H1 (cell line): ENCODE results near the gene TMEM245. TPM values are rescaled to one million over a fixed set of nuclear protein-coding genes. Genes with fewer than 3 reads are reported as not detected.

Source experiments
- HDAC6 ChIP-seq: IDR thresholded peaks from one replicate; pipeline ENCODE4 v1.7.1; 2012; ENCODE audit warnings: low read depth, mild to moderate bottlenecking, inconsistent platforms, low read length, moderate library complexity
- KDM4A ChIP-seq: IDR thresholded peaks from one replicate; pipeline ENCODE4 v1.7.1; 2012; ENCODE audit warnings: low read depth, mild to moderate bottlenecking, moderate library complexity, low read length, inconsistent platforms; ENCODE audit not compliant: severe bottlenecking
- POLR2A ChIP-seq, 2 experiments: IDR thresholded peaks; 1 replicate in 1 of 2; 2 replicates in 1 of 2; pipeline ENCODE4 v1.6.1; 2011; ENCODE audit warnings: low read depth in 2 of 2, low read length in 2 of 2, mild to moderate bottlenecking in 2 of 2; ENCODE audit errors: control extremely low read depth in 1 of 2
- RNF2 ChIP-seq: fragments of 200-900, 300-1000 bp; sonication (generic); IDR thresholded peaks from 2 replicates; pipeline ENCODE4 v1.7.1; 2016; ENCODE audit warnings: borderline replicate concordance, low read depth, mild to moderate bottlenecking, antibody characterized with exemption, low read length; ENCODE audit not compliant: poor library complexity, severe bottlenecking; ENCODE audit errors: missing control alignments
- polyA plus RNA-seq, 7 experiments: library from polyadenylated mRNA; depleted of rRNA in 3 of 7; stranded (reverse) in 5 of 7; unstranded in 2 of 7; fragments of >200 nt in 5 of 7; fragments of 200-250 nt in 2 of 7; gene quantifications; 1 replicate in 5 of 7; 2 replicates in 1 of 7; 4 replicates in 1 of 7; pipeline versions ENCODE4 v1.2.1 to v1.2.3, GENCODE V29; 2011 to 2013; ENCODE audit warnings: missing spikeins in 2 of 7, mixed read lengths in 2 of 7
- total RNA-seq: library from RNA; stranded (reverse); fragmentation: NEBNext Ultra II Directional; extraction: Animal tissue kit (Norgen Biotek cat#: 25700); gene quantifications from 2 replicates; pipeline ENCODE4 v1.2.1, GENCODE V29; 2021
- TF ChIP-seq, protein P1 (sequence below): IDR thresholded peaks from 2 replicates; pipeline ENCODE4 v1.6.1; 2011; ENCODE audit warnings: low read length, improper control_type of control experiment

TMEM245 gene
- total and polyA plus RNA-seq, 2 of the 8 experiments (the other 6 are each of a cell fraction or from before 2014, with no cell fraction given) = 44.3 to 45.8 TPM

DNA sequence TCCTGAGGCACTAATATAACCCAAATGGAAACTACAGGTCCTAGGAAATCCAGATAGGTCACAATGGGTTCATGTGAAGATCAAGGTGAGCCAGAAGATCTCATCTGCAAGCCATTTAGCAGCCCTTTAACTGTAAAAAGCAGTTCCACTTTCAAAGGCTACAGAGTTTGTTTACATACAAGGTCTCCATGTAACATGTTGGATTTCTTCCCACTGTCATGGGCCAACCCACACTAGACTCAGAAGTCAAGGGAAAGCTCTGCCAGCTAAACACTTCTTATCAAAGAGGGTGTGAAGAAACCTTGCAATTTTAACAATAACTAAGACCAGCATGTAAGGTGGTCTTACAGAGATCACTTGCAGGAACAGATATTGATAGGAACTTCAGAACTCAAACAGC, 102.7 kb downstream of the TMEM245 start (continued):
- TF ChIP-seq RNF2 (no peak), HDAC6 (no peak), POLR2A (IDR thresholded peaks at IDR 0.05; ENCODE audit: control extremely low read depth in 1 of 2, low read depth in 2 of 2, low read length in 2 of 2) (no peak), KDM4A (no peak)
- TF ChIP-seq, protein P1, sequence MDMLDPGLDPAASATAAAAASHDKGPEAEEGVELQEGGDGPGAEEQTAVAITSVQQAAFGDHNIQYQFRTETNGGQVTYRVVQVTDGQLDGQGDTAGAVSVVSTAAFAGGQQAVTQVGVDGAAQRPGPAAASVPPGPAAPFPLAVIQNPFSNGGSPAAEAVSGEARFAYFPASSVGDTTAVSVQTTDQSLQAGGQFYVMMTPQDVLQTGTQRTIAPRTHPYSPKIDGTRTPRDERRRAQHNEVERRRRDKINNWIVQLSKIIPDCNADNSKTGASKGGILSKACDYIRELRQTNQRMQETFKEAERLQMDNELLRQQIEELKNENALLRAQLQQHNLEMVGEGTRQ = no peak
- TF ChIP-seq, all 59 proteins: peak for 0
